IPS-NIHi7 (cell line): ENCODE data around the gene TBC1D19.
"Not testable (repeated sequence)": the region's sequence is repeated elsewhere in the genome, so short reads cannot be mapped to it uniquely, and the experiment has no call there.

Experiments used
- DNase-seq: peaks from one replicate; pipeline ENCODE4 v3.0.0; 2012; ENCODE audit warnings: mixed read lengths; ENCODE audit errors: extremely low spot score

The TBC1D19 gene

DNA sequence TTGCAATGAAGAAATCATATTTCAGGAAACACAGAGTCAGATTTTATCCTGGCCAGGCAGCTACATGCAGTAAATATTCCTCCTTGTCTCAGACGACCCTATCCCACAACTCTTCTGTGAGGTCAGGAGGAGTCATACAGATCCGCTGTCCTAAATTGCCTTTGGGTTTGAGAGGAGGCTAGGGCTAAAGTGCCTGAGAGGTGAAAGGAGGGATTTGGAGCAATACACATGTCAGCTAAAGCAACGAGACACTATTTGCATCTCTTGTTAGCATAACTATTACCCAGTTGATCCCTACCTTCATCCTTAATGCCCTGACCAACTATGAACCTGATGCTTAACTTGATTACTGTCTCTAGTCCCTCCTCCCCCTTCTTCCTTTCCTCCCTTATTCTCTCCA, 98.6 kb downstream of the TBC1D19 start:
- peak; percentile 15 for DNase-seq

DNA sequence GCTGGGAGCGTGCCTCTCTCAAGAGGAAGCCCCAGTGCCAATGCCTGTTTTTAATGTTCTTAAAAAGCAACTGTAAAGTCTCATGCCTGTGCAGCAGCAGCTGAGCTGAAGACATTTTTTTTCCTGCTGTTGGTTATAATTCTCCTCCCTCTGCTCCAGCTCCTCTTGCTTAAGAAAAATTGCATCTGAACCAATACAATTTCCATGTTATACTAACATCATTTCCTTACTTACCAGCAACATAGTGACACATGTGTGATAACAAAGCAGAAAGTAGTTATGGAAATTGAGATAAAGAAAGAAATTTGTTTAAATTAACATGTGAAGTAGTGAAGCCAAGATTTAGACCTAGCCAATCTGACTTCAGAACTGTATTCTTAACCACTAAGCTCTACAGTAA, 101.4 kb downstream of the TBC1D19 start:
- DNase-seq, result no peak

DNA sequence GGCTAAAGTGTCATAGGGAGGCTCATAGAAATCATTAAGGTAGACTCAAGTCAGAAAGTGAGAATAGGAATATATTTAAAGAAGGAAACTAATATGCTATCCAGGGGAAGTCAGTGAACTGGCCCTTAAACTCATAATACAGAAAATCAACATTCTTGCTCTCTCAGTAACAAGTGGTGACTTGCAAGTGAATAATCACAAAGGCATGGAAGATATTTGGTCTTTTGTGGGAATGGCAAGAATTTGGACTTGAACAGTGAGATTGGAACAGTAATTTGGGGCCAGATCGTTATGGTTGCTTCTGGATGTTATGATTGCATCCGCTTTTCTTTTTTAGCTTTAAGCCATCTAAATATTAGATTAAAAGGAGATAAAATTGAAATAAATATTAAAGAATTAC, 103.8 kb downstream of the TBC1D19 start:
- DNase-seq, result no peak

DNA sequence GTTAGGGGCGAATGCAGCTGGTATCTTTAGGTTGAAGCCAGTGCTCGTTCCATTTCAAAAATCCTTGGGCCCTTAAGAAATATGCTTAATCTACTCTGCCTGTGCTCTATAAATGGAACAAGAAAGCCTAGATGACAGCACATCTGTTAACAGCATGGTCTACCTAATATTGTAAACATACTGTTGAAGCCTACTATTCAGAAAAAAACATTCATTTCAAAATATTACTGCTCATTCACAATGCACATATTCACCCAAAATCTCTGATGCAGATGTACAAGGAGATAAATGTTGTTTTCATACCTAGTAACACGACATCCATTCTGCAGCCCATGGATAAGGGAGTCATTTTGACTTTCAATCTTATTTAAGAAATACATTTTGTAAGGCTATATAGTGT, 106.6 kb downstream of the TBC1D19 start:
- DNase-seq, result no peak

DNA sequence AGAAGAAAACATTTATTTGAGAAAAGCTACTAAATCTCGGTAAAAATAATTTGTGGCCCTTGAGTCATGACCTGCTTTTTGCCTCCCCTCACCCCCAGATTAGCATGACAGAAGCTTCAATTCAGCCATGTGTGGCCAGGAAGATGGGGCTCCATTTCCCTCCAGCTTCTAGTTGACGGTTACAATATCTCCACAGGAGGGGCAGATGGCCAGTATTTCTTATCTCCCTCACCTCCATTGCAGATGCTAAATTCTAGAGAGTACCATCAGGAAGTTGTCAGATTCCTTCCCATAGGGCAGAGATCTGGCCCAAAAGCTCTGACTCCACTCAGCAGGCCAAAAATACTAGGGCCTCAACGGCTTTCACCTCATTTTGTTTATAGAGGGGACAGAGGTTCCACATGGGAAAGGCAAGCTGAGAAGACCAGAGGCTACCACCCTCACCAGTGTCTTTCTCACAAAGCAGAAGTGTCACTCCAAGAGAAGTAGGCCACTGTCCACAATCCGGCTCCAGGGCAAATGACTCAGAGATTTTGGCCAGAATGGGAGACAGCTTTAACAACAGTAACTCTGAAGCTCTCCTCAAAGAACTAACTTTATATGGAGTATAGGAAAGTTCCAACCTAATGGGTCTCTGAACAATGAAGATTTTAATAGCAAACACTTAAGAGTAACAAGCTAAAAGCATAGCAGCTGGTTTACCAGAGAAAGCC, 108.3 kb downstream of the TBC1D19 start:
- DNase-seq, result peak; percentile 18

DNA sequence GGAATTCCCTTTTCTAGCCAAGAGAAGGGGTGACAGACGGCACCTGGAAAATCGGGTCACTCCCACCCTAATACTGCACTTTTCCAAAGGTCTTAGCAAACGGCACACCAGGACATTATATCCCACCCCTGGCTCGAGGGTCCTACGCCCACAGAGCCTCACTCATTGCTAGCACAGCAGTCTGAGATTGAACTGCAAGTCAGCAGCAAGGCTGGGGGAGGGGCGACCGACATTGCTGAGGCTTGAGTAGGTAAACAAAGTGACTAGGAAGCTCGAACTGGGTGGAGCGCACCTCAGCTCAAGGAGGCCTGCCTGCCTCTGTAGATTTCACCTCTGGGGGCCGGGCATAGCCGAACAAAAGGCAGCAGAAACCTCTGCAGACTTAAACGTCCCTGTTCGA, 110.2 kb downstream of the TBC1D19 start:
- DNase-seq, result not testable (repeated sequence)

DNA sequence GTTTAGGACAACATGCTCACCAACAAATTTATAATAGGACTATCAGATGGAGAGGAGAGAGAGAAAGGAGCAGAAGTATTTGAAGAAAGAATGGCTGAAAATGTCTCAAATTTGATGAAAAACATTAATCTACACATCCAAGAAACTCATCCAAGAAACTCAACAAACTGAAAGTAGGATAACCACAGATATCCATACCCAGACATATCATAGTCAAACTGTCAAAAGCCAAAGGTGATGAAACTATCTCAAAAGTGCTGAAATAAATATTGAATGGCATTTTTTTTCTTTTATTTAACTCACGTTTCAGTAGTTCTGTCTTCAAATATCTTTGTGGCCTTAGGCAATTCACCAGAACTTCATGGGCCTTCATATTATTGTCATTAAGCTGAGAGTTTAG, 116.2 kb downstream of the TBC1D19 start:
- DNase-seq, result no peak

DNA sequence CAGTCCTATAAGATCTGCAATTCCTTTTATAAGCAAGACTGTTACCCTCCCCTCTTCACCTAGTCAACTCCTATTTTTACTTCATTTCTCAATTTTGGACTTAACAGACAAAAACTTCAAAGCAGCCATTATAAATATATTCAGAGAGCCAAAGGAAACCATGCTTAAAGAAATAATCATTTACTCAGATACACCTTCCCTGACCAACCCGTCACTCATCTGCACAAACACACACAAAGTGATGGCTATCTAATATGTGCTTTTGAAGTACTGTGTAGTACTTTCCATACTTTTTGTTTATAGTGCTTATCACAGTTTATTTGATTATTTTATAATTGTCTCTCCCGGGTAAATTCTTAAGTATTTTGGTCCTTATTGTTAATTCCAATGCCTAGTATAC, 117.2 kb downstream of the TBC1D19 start:
- DNase-seq, result no peak

DNA sequence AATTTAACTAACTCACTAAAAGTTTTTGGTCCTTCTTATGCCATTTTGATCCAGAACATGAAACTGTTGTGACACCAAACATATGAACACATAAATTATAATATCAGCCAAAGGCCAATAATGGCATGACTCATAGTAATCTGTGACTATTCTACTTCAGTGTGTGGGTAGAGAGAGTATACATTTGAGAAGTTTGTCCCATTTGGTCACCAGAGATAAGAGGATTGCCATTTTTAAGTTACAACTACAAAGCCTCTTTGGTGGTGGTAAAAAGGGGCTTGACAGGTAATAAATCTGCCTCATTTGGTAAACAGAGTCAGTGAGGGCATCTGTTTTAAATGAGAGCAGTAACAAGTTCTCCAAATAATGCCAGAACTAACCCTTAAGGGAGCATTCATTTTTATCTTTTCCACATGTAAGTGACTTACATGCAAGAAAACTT, 117.9 kb downstream of the TBC1D19 start:
- no peak for DNase-seq

DNA sequence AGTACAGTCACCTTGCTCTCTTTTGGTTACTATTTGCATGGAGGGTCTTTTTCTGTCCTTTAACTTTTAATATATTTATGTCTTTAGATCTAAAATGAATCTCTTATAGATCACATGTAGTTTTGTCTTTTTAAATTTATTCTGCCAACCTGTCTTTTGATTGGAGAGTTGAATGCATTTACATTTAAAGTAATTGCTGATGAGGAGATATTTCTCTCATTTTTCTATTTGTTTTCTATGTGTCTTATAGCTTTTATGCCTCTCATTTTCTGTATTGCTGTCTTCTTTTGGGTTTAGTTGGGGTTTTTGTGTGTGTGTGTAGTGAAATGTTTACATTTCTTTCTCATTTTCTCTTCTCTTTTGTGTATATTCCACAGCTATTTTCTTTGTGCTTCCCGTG, 123.5 kb downstream of the TBC1D19 start:
- no peak for DNase-seq

DNA sequence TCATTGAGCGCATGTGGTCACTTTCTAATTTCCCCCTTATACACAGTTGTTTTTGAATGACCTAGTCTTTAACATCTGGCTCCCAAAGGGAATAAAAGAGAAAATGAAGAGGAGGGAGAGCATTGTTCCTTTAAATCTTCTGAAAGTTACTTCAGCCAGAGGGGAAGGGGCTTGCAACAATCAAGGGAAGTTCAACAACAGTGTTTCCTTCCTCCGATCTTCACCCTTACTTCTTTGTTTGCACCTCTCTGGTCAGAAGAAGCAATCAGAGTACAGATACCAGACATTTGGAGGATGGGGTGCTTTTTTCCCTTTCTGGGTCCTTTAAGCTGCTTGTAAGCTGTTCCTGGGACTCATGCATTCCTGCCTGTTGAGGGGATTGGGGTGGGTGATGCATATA, 125.4 kb downstream of the TBC1D19 start:
- DNase-seq, result no peak

DNA sequence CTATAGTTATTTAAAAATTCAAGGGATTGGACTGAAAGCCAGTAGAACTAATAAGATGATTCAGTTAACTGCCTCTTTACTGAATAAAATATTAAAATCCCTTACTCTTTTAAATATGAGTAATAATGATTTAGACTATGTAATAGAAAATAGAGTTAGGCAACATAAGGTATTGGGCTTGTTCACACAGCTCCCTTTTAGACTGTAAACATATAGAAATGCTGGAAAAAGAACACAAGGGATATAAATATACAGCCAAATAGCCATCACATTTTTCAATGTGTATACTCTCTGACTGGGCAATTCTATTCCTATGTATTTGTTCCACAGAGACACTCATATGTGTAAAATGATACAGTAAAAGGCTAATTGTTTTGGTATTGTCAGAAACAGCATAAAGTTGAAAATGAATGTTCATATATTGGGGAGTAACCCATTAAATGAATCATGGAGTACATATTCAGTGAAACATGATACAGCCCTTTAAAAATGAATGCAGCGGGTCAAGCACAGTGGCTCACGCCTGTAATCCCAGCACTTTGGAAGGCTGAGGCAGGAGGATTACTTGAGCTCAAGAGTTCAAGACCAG, 129.8 kb downstream of the TBC1D19 start:
- no peak for DNase-seq

DNA sequence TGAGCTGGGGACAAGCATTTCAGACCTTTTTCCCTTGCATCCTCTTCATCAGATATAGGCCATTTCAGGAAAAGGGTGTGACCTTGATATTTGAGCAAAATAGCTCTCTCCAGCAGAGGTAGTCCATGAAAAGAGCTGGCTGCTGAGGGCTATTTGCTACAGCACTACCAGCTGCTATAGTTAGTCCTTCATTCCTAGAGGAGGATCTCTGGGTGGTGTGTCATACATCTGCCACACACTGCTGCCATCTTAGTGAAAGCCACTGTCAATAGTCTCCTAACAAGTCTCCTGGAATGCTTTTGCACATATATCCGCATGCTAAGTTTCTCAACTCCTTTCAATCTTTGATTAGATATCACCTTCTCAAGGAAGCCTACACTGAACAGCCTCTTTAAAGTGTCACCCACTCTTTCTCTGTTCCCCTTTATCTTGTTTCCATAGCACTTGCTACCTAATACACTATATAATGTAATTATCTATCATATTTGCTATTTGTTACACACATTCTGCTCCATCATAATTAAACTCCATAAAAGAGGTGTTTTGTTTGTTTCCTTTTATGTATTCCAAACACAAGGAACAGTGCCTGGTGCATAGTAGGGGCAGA, 131.9 kb downstream of the TBC1D19 start:
- DNase-seq, result no peak

DNA sequence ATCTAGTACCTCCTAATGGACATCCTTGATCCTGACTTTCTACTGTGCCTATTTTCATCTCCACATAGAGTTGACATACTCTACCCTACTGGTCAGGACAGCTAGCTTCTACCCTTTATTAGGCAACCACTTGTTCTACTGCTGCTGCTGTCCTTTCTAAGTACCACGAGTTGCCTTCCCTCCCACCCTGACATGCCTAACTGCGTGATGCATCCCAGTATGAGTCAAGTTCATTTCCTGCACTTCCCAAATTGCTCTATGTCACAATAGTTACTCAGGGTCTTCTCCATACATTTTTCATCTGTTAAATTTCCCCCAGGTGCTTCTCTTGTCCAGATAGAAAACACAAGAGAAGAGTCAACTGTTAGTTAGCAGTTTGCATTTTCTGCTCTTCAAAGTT, 133.4 kb downstream of the TBC1D19 start:
- DNase-seq, result no peak

DNA sequence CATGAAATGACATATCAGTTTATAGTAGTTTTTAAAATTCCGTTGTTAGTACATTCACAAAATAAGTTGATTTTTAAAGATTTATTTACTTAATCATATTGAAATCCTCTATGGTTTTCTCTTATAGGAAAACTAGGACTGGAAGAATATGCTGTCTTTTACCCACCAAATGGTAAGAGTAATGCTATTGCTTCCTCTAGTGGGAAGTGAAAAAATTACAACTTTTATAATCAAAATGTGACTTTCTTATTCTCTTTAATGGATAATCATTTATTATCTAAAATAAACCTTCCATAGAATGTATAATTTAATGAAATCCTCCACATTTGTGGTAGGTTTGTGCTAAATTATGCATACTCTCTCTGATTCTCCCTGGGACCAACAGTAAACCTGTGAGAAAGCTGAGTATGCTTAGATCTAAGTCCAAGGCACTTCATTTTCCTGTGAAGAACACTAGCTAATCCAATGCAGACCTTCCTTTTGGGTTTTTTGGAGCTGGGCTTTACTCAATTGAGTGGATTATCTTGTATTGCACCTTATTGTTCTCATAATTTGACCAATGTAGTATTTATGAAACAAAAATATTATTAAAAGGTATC, 136.2 kb downstream of the TBC1D19 start:
- DNase-seq, result no peak

DNA sequence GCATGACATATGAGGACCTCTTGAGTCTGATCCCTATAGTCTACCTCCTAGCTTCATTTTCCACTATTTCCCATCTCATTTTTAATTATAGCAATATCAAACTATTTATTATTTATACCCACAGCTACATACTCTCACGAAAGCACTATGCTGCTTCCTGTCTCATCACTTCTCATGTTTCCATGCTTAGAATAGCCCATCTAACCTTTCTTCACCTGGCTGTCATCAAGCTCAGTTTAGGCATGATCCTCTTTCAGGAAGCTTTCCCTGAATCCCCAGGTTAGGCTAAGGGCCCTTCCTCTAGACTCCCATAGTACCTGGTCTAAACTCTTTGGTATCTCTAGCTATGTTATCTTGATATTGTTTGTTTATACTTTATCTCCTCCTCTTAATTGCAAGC, 137.8 kb downstream of the TBC1D19 start:
- DNase-seq, result no peak

DNA sequence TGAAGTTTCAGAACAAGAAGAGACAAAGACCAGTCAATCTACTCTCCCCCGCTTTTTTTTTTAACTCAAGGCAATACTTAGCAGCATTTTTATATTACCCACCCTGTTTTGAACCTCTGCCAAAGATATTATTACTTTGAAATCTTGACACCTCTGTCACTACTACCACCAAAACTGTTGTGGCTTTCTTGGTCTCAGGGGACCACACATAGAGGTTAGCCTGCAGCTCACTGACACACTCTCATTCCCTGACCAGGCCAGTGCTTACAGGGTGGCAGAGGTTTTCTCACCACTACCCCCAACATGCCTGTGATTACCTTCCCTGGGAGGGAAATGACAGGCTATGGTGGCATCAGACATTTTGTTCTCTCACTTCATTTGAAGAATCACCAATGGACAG, 139.3 kb downstream of the TBC1D19 start:
- DNase-seq, result no peak

DNA sequence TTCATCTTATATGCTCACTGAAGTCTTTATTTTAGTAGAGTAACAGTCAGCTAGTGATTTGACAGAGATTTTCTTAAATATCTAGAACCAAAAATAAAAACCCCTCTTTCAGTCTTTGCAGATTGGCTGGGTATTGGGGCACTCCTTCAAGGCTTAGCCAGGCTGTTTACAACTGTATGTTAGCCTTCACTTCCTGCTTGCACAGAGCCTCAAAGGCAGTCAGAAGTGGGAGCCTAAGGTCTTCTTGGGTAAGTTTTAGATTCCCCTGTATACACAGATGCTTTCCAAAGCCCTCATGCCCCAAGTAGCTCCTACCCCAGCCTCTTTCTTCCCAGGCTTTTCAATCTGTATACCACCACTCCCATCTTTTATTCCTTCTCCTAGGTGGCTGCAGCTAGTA, 140.7 kb downstream of the TBC1D19 start:
- no peak for DNase-seq

DNA sequence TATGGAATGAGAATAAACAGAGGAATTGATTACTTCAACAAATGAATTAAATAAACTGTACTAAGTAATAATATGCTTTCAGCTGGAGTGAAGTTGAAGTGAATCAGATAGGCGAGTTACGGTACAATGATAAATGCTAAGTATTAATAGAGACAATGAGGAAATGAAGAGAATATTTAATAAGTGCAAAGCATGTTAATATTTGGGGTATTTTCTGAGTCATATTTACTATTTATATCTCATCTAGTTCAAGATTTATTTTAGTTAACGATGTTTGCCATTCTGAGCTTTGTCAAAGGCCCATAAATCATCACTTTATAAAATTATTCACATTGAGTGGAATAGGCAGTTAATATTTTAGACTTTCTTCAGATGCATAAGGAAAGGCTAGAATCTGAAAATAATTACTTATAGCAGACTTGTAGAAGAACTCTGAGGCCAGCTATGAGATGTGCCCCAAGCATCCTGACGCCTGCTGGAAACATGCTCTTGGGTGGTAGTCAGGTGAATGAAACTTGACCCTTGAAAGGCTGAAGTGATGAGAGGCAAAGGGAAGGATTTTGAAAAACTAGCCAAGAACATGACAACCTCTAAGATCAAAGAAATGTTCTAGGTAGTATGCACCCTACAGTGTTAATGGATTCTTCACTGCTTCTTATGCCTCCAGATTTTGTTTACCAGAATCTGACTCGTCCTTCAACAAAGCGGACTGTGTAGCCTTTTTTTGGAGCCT, 142.9 kb downstream of the TBC1D19 start:
- no peak for DNase-seq

DNA sequence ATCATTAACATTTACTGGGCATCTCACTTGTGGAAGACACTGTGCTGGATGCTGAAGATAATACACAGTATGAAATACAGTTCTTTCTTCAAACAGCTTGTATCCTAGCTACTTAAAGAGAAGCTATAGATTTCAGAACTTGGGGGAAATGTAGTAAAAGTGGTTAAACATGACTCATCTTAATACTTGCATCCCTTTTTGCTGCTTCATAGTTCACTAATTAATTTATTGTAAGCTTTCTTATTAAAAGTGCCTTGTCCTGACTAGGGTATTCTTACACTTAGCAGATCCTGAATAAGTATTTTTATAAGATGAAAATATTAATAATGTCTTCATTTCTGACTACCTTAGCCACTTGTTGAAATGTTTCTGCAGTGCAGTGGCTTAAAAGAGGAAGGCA, 144.0 kb downstream of the TBC1D19 start:
- DNase-seq, result no peak

DNA sequence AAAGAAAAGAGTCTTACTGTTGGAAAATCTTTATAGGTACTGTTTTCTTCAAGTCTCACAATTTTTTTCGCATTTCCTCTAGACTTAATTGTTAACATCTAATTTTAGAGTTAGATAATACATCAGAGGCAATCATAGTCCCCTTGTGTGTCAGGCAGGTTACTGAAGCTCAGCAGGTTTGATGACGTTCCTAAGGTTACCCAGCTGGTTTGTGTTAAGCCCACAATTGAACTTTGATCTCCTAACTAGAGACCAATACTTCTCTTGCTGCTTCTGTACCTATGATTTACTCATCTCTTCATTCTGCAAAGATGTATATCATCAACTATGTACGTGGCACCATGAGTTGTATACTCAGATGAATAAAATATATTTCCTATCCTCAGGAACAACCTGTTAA, 145.1 kb downstream of the TBC1D19 start:
- DNase-seq, result no peak

DNA sequence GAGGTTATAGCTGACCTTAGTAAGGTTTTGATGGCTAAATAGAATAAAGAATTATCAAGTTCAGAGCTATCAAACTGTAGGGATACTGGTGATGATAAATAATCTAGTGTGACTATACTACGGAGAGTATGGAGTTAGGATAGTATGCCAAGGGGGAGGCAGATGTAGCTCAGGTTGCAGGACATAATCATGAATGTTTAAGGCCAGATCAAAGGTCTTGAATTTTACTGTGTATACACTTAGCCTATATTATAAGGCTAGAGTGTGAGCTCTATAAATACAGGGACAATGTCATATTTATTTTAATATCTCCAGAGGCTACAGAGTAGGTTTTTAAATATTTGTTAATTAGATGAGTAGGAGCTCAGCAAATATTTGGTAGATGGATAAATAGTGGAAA, 145.7 kb downstream of the TBC1D19 start:
- no peak for DNase-seq
